K562 (cell line): ENCODE measurements around the gene WWC2.

Experiments
- ATF2 ChIP-seq: sonication (generic); formaldehyde crosslinking; IDR thresholded peaks from 2 replicates; pipeline ENCODE4 v1.8.1; 2022; ENCODE audit warnings: missing genetic modification reagents
- CEBPB ChIP-seq: fragments of 450-650 bp; IDR thresholded peaks from 2 replicates; pipeline ENCODE4 v1.6.1; 2016; ENCODE audit warnings: missing genetic modification characterization, missing compliant biosample characterization
- CTCF ChIP-seq, 3 experiments: IDR thresholded peaks in 2 of 3; conservative IDR thresholded peaks in 1 of 3; 2 replicates each; pipeline ENCODE4 v1.5.1; 2011 to 2012; ENCODE audit warnings: low read length in 3 of 3, mild to moderate bottlenecking in 3 of 3, control low read depth in 2 of 3, improper control_type of control experiment in 1 of 3, inconsistent platforms in 1 of 3, low read depth in 1 of 3, mixed read lengths in 1 of 3, moderate library complexity in 1 of 3; ENCODE audit not compliant: insufficient read depth in 2 of 3
- GATAD2B ChIP-seq: fragments of 450-650 bp; IDR thresholded peaks from 2 replicates; pipeline ENCODE4 v1.6.1; 2017; ENCODE audit warnings: mild to moderate bottlenecking, borderline replicate concordance
- HMGXB4 ChIP-seq: sonication (generic); formaldehyde crosslinking; IDR thresholded peaks from 2 replicates; pipeline ENCODE4 v1.8.1; 2023; ENCODE audit warnings: mild to moderate bottlenecking, missing genetic modification reagents
- JUN ChIP-seq, 2 experiments: sonication (generic) in 1 of 2; formaldehyde crosslinking in 1 of 2; IDR thresholded peaks; 2 replicates each; pipeline versions ENCODE4 v1.6.1 to v1.8.0; 2012 to 2022; ENCODE audit warnings: borderline replicate concordance in 2 of 2, mild to moderate bottlenecking in 2 of 2, improper control_type of control experiment in 1 of 2, low read depth in 1 of 2, low read length in 1 of 2, missing genetic modification reagents in 1 of 2
- MLX ChIP-seq, 2 experiments: fragments of 450-650 bp in 1 of 2; sonication (generic) in 1 of 2; formaldehyde crosslinking; conservative IDR thresholded peaks; 2 replicates each; pipeline versions ENCODE4 v1.4.0 to v1.8.1; 2020 to 2022; ENCODE audit warnings: mild to moderate bottlenecking in 1 of 2, missing genetic modification reagents in 1 of 2
- SP2 ChIP-seq: IDR thresholded peaks from 2 replicates; pipeline ENCODE4 v1.6.1; 2011; ENCODE audit warnings: mild to moderate bottlenecking, low read depth, low read length, moderate library complexity; ENCODE audit not compliant: poor library complexity, severe bottlenecking; ENCODE audit errors: extremely low read depth
- TBL1XR1 ChIP-seq, 2 experiments: IDR thresholded peaks; 2 replicates each; pipeline ENCODE4 v1.6.1; 2012; ENCODE audit warnings: improper control_type of control experiment in 2 of 2, low read length in 2 of 2, mild to moderate bottlenecking in 1 of 2
- THRA ChIP-seq: fragments of 450-650 bp; IDR thresholded peaks from 2 replicates; pipeline ENCODE4 v1.6.1; 2017; ENCODE audit warnings: mild to moderate bottlenecking, moderate library complexity

GRCh38 chr4:183295711-183296110, 196.7 kb downstream of the WWC2 start:
- no peak for TF ChIP-seq ATF2 (CRISPR knock-in tag)
- TF ChIP-seq CEBPB (tag), result no peak
- no peak for TF ChIP-seq GATAD2B
- TF ChIP-seq THRA, result no peak
- no peak for TF ChIP-seq CTCF (IDR thresholded peaks at IDR 0.05 in 2 of 3, conservative IDR thresholded peaks at IDR 0.05 in 1 of 3; ENCODE audit: insufficient read depth in 2 of 3, low read depth in 1 of 3, low read length in 3 of 3)
- no peak for TF ChIP-seq MLX (CRISPR knock-in tag; conservative IDR thresholded peaks at IDR 0.05)
- TF ChIP-seq SP2, result no peak
- no peak for TF ChIP-seq HMGXB4 (CRISPR knock-in tag)
- TF ChIP-seq TBL1XR1 (IDR thresholded peaks at IDR 0.05; ENCODE audit: low read length in 2 of 2), result no peak
- TF ChIP-seq JUN (IDR thresholded peaks at IDR 0.05; ENCODE audit: borderline replicate concordance, low read depth, low read length), result no peak
- TF ChIP-seq JUN (CRISPR knock-in tag; IDR thresholded peaks at IDR 0.05; ENCODE audit: borderline replicate concordance), result no peak
